ENCODE data around the gene TRIM67. TPM values are rescaled to one million over a fixed set of nuclear protein-coding genes. Genes with fewer than 3 reads are reported as not detected.

TRIM67 gene
- total and polyA plus RNA-seq, 2 donors (not counting 1 experiment from before 2014, with no cell fraction given), result not detected

GRCh38 chr1:231189683-231190270 lies 27.9 kb downstream of the TRIM67 start:
- 73% methylated on average over 3 of the region's 5 CpGs for WGBS (ENCODE audit: insufficient coverage)
- no peak overlapping the region for H3K4me3 Mint-ChIP-seq
- Histone ChIP-seq H3K4me3 (ENCODE audit: control extremely low read depth in 1 of 5, extremely low read depth in 1 of 5, insufficient read depth in 1 of 5, low read depth in 2 of 5, low read length in 4 of 5) (no peak overlapping the region), H3K4me2 (replicated peaks; ENCODE audit: low read depth, low read length, poor library complexity, severe bottlenecking) (no peak overlapping the region), H3K9ac (ENCODE audit: low read length) (no peak overlapping the region), H3K9me3 (ENCODE audit: control extremely low read depth in 1 of 3, control insufficient read depth in 2 of 3, insufficient read depth in 1 of 3, low read length in 2 of 3) (peaks cover 0 to 9% (median 0%) of the 10 kb centered on the region in 3 donors), H3K79me2 (ENCODE audit: control insufficient read depth, insufficient read depth, low read length) (no peaks in the 10 kb centered on the region), H2AFZ (ENCODE audit: insufficient read depth, low read depth, low read length, poor library complexity, severe bottlenecking) (no peak overlapping the region), H3K36me3 (replicated peaks in 1 of 2; ENCODE audit: control extremely low read depth in 1 of 2, control insufficient read depth in 1 of 2, extremely low read depth in 1 of 2, insufficient read depth in 2 of 2, low read length in 1 of 2) (no peaks in the 10 kb centered on the region), H3K27me3 (replicated peaks in 1 of 4; ENCODE audit: control extremely low read depth in 1 of 4, control insufficient read depth in 3 of 4, insufficient read depth in 4 of 4, low read length in 3 of 4) (peaks cover 0 to 37% (median 1%) of the 10 kb centered on the region in 4 experiments), H3K27ac (ENCODE audit: low read length in 2 of 2) (no peak overlapping the region), H4K20me1 (ENCODE audit: control insufficient read depth, insufficient read depth, low read length, poor library complexity, severe bottlenecking) (no peaks in the 10 kb centered on the region), H3K4me1 (ENCODE audit: control insufficient read depth in 2 of 2, insufficient read depth in 2 of 2, low read length in 2 of 2) (no peaks in the 10 kb centered on the region)
- H3K9me3 Mint-ChIP-seq (ENCODE audit: insufficient read depth), result no peaks in the 10 kb centered on the region
- no peak overlapping the region for H3K27ac Mint-ChIP-seq
- intact Hi-C loops (cut with micrococcal nuclease), result no loop called here
- ChIA-PET POLR2A (no interaction called here), CTCF (no interaction called here)
- H3K27me3 Mint-ChIP-seq, result peaks cover 40% of the 10 kb centered on the region
- no peaks in the 10 kb centered on the region for H3K4me1 Mint-ChIP-seq
- TF ChIP-seq CTCF (IDR thresholded peaks at IDR 0.05), result no peak
- no peak for TF ChIP-seq EZH2 (IDR thresholded peaks at IDR 0.05; ENCODE audit: borderline replicate concordance, insufficient read depth, low read depth, low read length, poor library complexity, severe bottlenecking)
- ATAC-seq (ENCODE audit: low read depth), result no peak
- DNase-seq, result no peak

GRCh38 chr1:231190456-231190855 lies 28.6 kb downstream of the TRIM67 start:
- POLR2A ChIA-PET, result no interaction called here
- H3K9me3 ChIP-seq (ENCODE audit: control extremely low read depth in 1 of 3, control insufficient read depth in 2 of 3, insufficient read depth in 1 of 3, low read length in 2 of 3), result peaks cover 0 to 9% (median 0%) of the 10 kb centered on the region in 3 donors
- Mint-ChIP-seq H3K27ac (no peak overlapping the region), H3K27me3 (peaks cover 37% of the 10 kb centered on the region), H3K4me1 (no peaks in the 10 kb centered on the region), H3K9me3 (ENCODE audit: insufficient read depth) (no peaks in the 10 kb centered on the region), H3K4me3 (no peak overlapping the region)
- DNase-seq (no peak), ATAC-seq (ENCODE audit: low read depth) (no peak)
- H3K27me3 ChIP-seq (replicated peaks in 1 of 4; ENCODE audit: control extremely low read depth in 1 of 4, control insufficient read depth in 3 of 4, insufficient read depth in 4 of 4, low read length in 3 of 4), result peaks cover 0 to 36% (median 1%) of the 10 kb centered on the region in 4 experiments
- H3K79me2 ChIP-seq (ENCODE audit: control insufficient read depth, insufficient read depth, low read length), result no peaks in the 10 kb centered on the region
- no peak overlapping the region for H3K9ac ChIP-seq (ENCODE audit: low read length)
- H3K36me3 ChIP-seq (replicated peaks in 1 of 2; ENCODE audit: control extremely low read depth in 1 of 2, control insufficient read depth in 1 of 2, extremely low read depth in 1 of 2, insufficient read depth in 2 of 2, low read length in 1 of 2), result no peaks in the 10 kb centered on the region
- no peak overlapping the region for H3K4me2 ChIP-seq (replicated peaks; ENCODE audit: low read depth, low read length, poor library complexity, severe bottlenecking)
- H3K27ac ChIP-seq (ENCODE audit: low read length in 2 of 2), result no peak overlapping the region
- TF ChIP-seq EZH2 (IDR thresholded peaks at IDR 0.05; ENCODE audit: borderline replicate concordance, insufficient read depth, low read depth, low read length, poor library complexity, severe bottlenecking) (no peak), CTCF (IDR thresholded peaks at IDR 0.05) (no peak)
- intact Hi-C loops (cut with micrococcal nuclease), result no loop called here
- H4K20me1 ChIP-seq (ENCODE audit: control insufficient read depth, insufficient read depth, low read length, poor library complexity, severe bottlenecking), result no peaks in the 10 kb centered on the region
- no peaks in the 10 kb centered on the region for H3K4me1 ChIP-seq (ENCODE audit: control insufficient read depth in 2 of 2, insufficient read depth in 2 of 2, low read length in 2 of 2)
- 90% methylated on average over 10 of the region's 10 CpGs for WGBS (ENCODE audit: insufficient coverage)
- no peak overlapping the region for H3K4me3 ChIP-seq (ENCODE audit: control extremely low read depth in 1 of 5, extremely low read depth in 1 of 5, insufficient read depth in 1 of 5, low read depth in 2 of 5, low read length in 4 of 5)
- CTCF ChIA-PET, result no interaction called here
- H2AFZ ChIP-seq (ENCODE audit: insufficient read depth, low read depth, low read length, poor library complexity, severe bottlenecking), result no peak overlapping the region
